ENCODE results near the gene SBK1.
A peak's percentile ranks its signal among the peaks of the same experiment; 100 is the strongest.

Gene SBK1

DNA sequence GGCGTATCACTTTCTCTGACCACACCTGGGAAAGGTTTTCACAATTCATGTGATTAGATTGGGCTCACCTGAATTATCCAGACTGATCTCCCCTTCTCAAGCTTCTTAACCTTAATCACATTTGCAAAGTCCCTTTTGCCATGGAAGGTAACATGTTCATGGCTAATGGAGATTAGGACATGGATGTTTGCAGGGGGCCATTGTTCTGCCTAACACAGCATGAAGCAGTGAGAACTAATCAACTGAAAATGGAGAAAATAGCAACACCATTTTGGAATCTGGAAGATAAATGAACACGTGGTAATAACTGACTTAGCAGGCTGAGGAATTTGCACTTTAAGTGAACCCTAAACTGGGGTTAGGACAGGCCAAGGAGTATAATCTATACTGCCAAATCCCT, 25.0 kb upstream of the SBK1 start:
- H3K9me3 ChIP-seq (ENCODE audit: insufficient read depth, low read length), result no peaks in the 10 kb centered on the region
- H3K36me3 ChIP-seq (ENCODE audit: insufficient read depth, insufficient read length, low read length), result no peaks in the 10 kb centered on the region
- TF ChIP-seq ZNF274 (IDR thresholded peaks at IDR 0.05; ENCODE audit: low read depth, low read length), result no peak
- H3K9ac ChIP-seq (ENCODE audit: insufficient read length, low read depth), result no peak overlapping the region
- H3K27me3 ChIP-seq (ENCODE audit: insufficient read depth, insufficient read length), result no peaks in the 10 kb centered on the region
- no peak for DNase-seq (ENCODE audit: low read depth, low spot score)
- peaks cover 5% of the 10 kb centered on the region for H3K4me1 ChIP-seq (ENCODE audit: insufficient read depth, insufficient read length)
- no peak overlapping the region for H3K4me3 ChIP-seq (ENCODE audit: insufficient read length, low read depth)

GRCh38 chr16:28273511-28273910, 18.8 kb upstream of the SBK1 start:
- H3K4me1 ChIP-seq (ENCODE audit: insufficient read depth, insufficient read length), result no peaks in the 10 kb centered on the region
- no peaks in the 10 kb centered on the region for H3K36me3 ChIP-seq (ENCODE audit: insufficient read depth, insufficient read length, low read length)
- no peak overlapping the region for H3K4me3 ChIP-seq (ENCODE audit: insufficient read length, low read depth)
- H3K9me3 ChIP-seq (ENCODE audit: insufficient read depth, low read length), result no peaks in the 10 kb centered on the region
- H3K27me3 ChIP-seq (ENCODE audit: insufficient read depth, insufficient read length), result peaks cover 9% of the 10 kb centered on the region
- TF ChIP-seq YY1 (IDR thresholded peaks at IDR 0.05; ENCODE audit: insufficient read depth, insufficient read length) (no peak), ZNF274 (IDR thresholded peaks at IDR 0.05; ENCODE audit: low read depth, low read length) (no peak), SUZ12 (IDR thresholded peaks at IDR 0.05; ENCODE audit: extremely low read depth, insufficient read depth, insufficient read length) (no peak)
- H3K9ac ChIP-seq (ENCODE audit: insufficient read length, low read depth), result no peak overlapping the region
- DNase-seq (ENCODE audit: low read depth, low spot score), result no peak

GRCh38 chr16:28274676-28275075, 17.6 kb upstream of the SBK1 start:
- H3K4me1 ChIP-seq (ENCODE audit: insufficient read depth, insufficient read length), result no peaks in the 10 kb centered on the region
- no peaks in the 10 kb centered on the region for H3K9me3 ChIP-seq (ENCODE audit: insufficient read depth, low read length)
- no peak for DNase-seq (ENCODE audit: low read depth, low spot score)
- H3K9ac ChIP-seq (ENCODE audit: insufficient read length, low read depth), result no peak overlapping the region
- no peaks in the 10 kb centered on the region for H3K36me3 ChIP-seq (ENCODE audit: insufficient read depth, insufficient read length, low read length)
- peaks cover 9% of the 10 kb centered on the region for H3K27me3 ChIP-seq (ENCODE audit: insufficient read depth, insufficient read length)
- TF ChIP-seq YY1 (IDR thresholded peaks at IDR 0.05; ENCODE audit: insufficient read depth, insufficient read length) (no peak), SUZ12 (IDR thresholded peaks at IDR 0.05; ENCODE audit: extremely low read depth, insufficient read depth, insufficient read length) (no peak), ZNF274 (IDR thresholded peaks at IDR 0.05; ENCODE audit: low read depth, low read length) (no peak)
- no peak overlapping the region for H3K4me3 ChIP-seq (ENCODE audit: insufficient read length, low read depth)

DNA sequence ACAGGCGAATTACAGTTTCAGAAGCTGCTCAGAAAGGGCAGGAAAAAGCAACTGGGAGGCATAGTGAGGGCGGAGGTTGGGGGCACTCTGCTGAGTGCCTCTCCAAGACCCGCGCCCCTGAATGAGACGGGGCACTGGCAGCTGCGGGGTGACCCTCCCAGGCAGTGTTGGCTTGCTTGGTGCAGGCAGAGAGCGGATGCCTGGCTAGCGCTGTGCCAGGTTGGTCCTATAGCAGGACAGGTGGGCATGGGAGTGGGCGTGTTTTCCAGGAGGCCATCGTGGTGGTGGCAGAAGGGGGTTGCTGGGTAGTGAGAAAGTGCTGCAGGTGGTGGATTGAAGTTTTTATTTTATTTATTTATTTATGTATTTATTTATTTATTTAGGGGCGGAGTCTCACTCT, 16.0 kb upstream of the SBK1 start:
- TF ChIP-seq ZNF274 (IDR thresholded peaks at IDR 0.05; ENCODE audit: low read depth, low read length), result no peak
- TF ChIP-seq SUZ12 (IDR thresholded peaks at IDR 0.05; ENCODE audit: extremely low read depth, insufficient read depth, insufficient read length), result no peak
- TF ChIP-seq YY1 (IDR thresholded peaks at IDR 0.05; ENCODE audit: insufficient read depth, insufficient read length), result no peak
- Histone ChIP-seq H3K9me3 (ENCODE audit: insufficient read depth, low read length) (no peaks in the 10 kb centered on the region), H3K27me3 (ENCODE audit: insufficient read depth, insufficient read length) (peaks cover 9% of the 10 kb centered on the region), H3K4me1 (ENCODE audit: insufficient read depth, insufficient read length) (peaks cover 4% of the 10 kb centered on the region), H3K4me3 (ENCODE audit: insufficient read length, low read depth) (no peak overlapping the region), H3K36me3 (ENCODE audit: insufficient read depth, insufficient read length, low read length) (no peaks in the 10 kb centered on the region), H3K9ac (ENCODE audit: insufficient read length, low read depth) (no peak overlapping the region)
- DNase-seq (ENCODE audit: low read depth, low spot score), result no peak

GRCh38 chr16:28277537-28278388, 14.6 kb upstream of the SBK1 start:
- TF ChIP-seq SUZ12 (IDR thresholded peaks at IDR 0.05; ENCODE audit: extremely low read depth, insufficient read depth, insufficient read length) (no peak), ZNF274 (IDR thresholded peaks at IDR 0.05; ENCODE audit: low read depth, low read length) (no peak), YY1 (IDR thresholded peaks at IDR 0.05; ENCODE audit: insufficient read depth, insufficient read length) (no peak)
- no peaks in the 10 kb centered on the region for H3K9me3 ChIP-seq (ENCODE audit: insufficient read depth, low read length)
- peak overlapping the region; percentile 76 for H3K9ac ChIP-seq (ENCODE audit: insufficient read length, low read depth)
- H3K4me3 ChIP-seq (ENCODE audit: insufficient read length, low read depth), result peak overlapping the region; percentile 38
- peak; percentile 85 for DNase-seq (ENCODE audit: low read depth, low spot score)
- peaks cover 9% of the 10 kb centered on the region for H3K4me1 ChIP-seq (ENCODE audit: insufficient read depth, insufficient read length)
- peaks cover 9% of the 10 kb centered on the region for H3K27me3 ChIP-seq (ENCODE audit: insufficient read depth, insufficient read length)
- H3K36me3 ChIP-seq (ENCODE audit: insufficient read depth, insufficient read length, low read length), result no peaks in the 10 kb centered on the region

GRCh38 chr16:28279006-28279405, 13.3 kb upstream of the SBK1 start:
- Histone ChIP-seq H3K4me3 (ENCODE audit: insufficient read length, low read depth) (no peak overlapping the region), H3K9me3 (ENCODE audit: insufficient read depth, low read length) (no peaks in the 10 kb centered on the region), H3K4me1 (ENCODE audit: insufficient read depth, insufficient read length) (peaks cover 9% of the 10 kb centered on the region), H3K9ac (ENCODE audit: insufficient read length, low read depth) (no peak overlapping the region), H3K27me3 (ENCODE audit: insufficient read depth, insufficient read length) (peaks cover 9% of the 10 kb centered on the region), H3K36me3 (ENCODE audit: insufficient read depth, insufficient read length, low read length) (no peaks in the 10 kb centered on the region)
- no peak for TF ChIP-seq SUZ12 (IDR thresholded peaks at IDR 0.05; ENCODE audit: extremely low read depth, insufficient read depth, insufficient read length)
- no peak for TF ChIP-seq ZNF274 (IDR thresholded peaks at IDR 0.05; ENCODE audit: low read depth, low read length)
- TF ChIP-seq YY1 (IDR thresholded peaks at IDR 0.05; ENCODE audit: insufficient read depth, insufficient read length), result no peak
- DNase-seq (ENCODE audit: low read depth, low spot score), result no peak

- TF ChIP-seq SUZ12 (IDR thresholded peaks at IDR 0.05; ENCODE audit: extremely low read depth, insufficient read depth, insufficient read length) (no peak), YY1 (IDR thresholded peaks at IDR 0.05; ENCODE audit: insufficient read depth, insufficient read length) (no peak), ZNF274 (IDR thresholded peaks at IDR 0.05; ENCODE audit: low read depth, low read length) (no peak)
- Histone ChIP-seq H3K36me3 (ENCODE audit: insufficient read depth, insufficient read length, low read length) (no peaks in the 10 kb centered on the region), H3K4me1 (ENCODE audit: insufficient read depth, insufficient read length) (peaks cover 12% of the 10 kb centered on the region), H3K9me3 (ENCODE audit: insufficient read depth, low read length) (no peaks in the 10 kb centered on the region), H3K27me3 (ENCODE audit: insufficient read depth, insufficient read length) (peaks cover 9% of the 10 kb centered on the region), H3K9ac (ENCODE audit: insufficient read length, low read depth) (no peak overlapping the region), H3K4me3 (ENCODE audit: insufficient read length, low read depth) (no peak overlapping the region)
- DNase-seq (ENCODE audit: low read depth, low spot score), result no peak
Measured at GRCh38 chr16:28280881-28281836, 11.2 kb upstream of the SBK1 start.

Data from NT2/D1 (cell line).